HG02610 (cell line): ENCODE results near the gene ZEB2.

Source experiments
- ATAC-seq: cut with Tn5 transposase; IDR thresholded peaks from one replicate; pipeline ENCODE4 v1.9.1; 2021; ENCODE audit warnings: mild to moderate bottlenecking, moderate library complexity; ENCODE audit not compliant: unreplicated experiment

The ZEB2 gene

GRCh38 chr2:144454466-144455287, 65.2 kb downstream of the ZEB2 start:
- ATAC-seq, result peak; percentile 74

GRCh38 chr2:144453486-144454158, 66.3 kb downstream of the ZEB2 start:
- ATAC-seq, result no peak

GRCh38 chr2:144452989-144453336, 67.0 kb downstream of the ZEB2 start:
- no peak for ATAC-seq

GRCh38 chr2:144452169-144452988, 67.5 kb downstream of the ZEB2 start:
- no peak for ATAC-seq

GRCh38 chr2:144451443-144451842, 68.5 kb downstream of the ZEB2 start:
- ATAC-seq, result no peak

- no peak for ATAC-seq
Observed at GRCh38 chr2:144449028-144449406, 70.9 kb downstream of the ZEB2 start.

- no peak for ATAC-seq
Observed at GRCh38 chr2:144448389-144449027, 71.4 kb downstream of the ZEB2 start.

- ATAC-seq, result no peak
Observed at GRCh38 chr2:144447535-144447934, 72.4 kb downstream of the ZEB2 start.

GRCh38 chr2:144446136-144446535, 73.8 kb downstream of the ZEB2 start:
- ATAC-seq, result no peak

- ATAC-seq, result no peak
Observed at GRCh38 chr2:144445196-144445595, 74.7 kb downstream of the ZEB2 start.

- no peak for ATAC-seq
Observed at GRCh38 chr2:144443837-144444817, 75.8 kb downstream of the ZEB2 start.

GRCh38 chr2:144441711-144442141, 78.2 kb downstream of the ZEB2 start:
- no peak for ATAC-seq

GRCh38 chr2:144439993-144440392, 79.9 kb downstream of the ZEB2 start:
- no peak for ATAC-seq

GRCh38 chr2:144438801-144439631, 80.9 kb downstream of the ZEB2 start:
- no peak for ATAC-seq

GRCh38 chr2:144437636-144438035, 82.3 kb downstream of the ZEB2 start:
- no peak for ATAC-seq

GRCh38 chr2:144434425-144435222, 85.3 kb downstream of the ZEB2 start:
- no peak for ATAC-seq

- no peak for ATAC-seq
Observed at GRCh38 chr2:144432921-144433320, 87.0 kb downstream of the ZEB2 start.

- no peak for ATAC-seq
Observed at GRCh38 chr2:144431998-144432397, 87.9 kb downstream of the ZEB2 start.
